Measurements from ENCODE around the gene STAG3.

GRCh38 chr7:100175296-100175935, 2.3 kb upstream of the STAG3 start:
- TF ChIP-seq CTCF (conservative IDR thresholded peaks at IDR 0.05; ENCODE audit: low read length), result no peak
- no peak for TF ChIP-seq EZH2phosphoT487 (IDR thresholded peaks at IDR 0.05; ENCODE audit: borderline replicate concordance)
